LNCaP clone FGC (cell line): ENCODE measurements around the gene KREMEN1.

Source experiments
- DNase-seq: peaks from one replicate; pipeline ENCODE4 v3.0.0-alpha.2; 2011; ENCODE audit warnings: low read depth
- H3K4me3 ChIP-seq: 2 replicates; pipeline ENCODE4 v1.5.1; 2011; ENCODE audit warnings: mild to moderate bottlenecking, low read depth, low read length, control low read depth
- TF ChIP-seq, protein P1 (sequence below): IDR thresholded peaks from 2 replicates; pipeline ENCODE4 v1.5.1; 2012; ENCODE audit warnings: mild to moderate bottlenecking; ENCODE audit not compliant: control insufficient read depth, insufficient read depth; ENCODE audit errors: extremely low read depth

Gene KREMEN1

DNA sequence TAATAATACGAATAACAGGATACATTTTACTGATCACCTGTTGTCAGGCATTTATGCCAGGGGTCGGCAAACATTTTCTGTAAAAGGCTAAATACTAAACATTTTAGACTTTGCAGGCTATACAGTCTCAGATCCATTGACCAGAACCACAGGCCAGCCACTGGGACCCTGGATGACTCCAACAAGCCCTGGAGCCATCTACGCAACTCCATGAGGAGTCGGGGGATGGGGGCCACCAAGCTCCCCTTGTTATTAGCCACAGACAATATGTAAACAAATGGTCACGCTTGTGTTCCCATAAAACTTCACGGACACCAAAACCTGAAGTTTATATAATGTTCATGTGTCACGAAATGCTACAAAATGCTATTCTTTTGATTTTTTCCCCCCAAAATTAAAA lies 78.5 kb downstream of the KREMEN1 start:
- DNase-seq = no peak
- no peak overlapping the region for H3K4me3 ChIP-seq
- TF ChIP-seq, protein P1, sequence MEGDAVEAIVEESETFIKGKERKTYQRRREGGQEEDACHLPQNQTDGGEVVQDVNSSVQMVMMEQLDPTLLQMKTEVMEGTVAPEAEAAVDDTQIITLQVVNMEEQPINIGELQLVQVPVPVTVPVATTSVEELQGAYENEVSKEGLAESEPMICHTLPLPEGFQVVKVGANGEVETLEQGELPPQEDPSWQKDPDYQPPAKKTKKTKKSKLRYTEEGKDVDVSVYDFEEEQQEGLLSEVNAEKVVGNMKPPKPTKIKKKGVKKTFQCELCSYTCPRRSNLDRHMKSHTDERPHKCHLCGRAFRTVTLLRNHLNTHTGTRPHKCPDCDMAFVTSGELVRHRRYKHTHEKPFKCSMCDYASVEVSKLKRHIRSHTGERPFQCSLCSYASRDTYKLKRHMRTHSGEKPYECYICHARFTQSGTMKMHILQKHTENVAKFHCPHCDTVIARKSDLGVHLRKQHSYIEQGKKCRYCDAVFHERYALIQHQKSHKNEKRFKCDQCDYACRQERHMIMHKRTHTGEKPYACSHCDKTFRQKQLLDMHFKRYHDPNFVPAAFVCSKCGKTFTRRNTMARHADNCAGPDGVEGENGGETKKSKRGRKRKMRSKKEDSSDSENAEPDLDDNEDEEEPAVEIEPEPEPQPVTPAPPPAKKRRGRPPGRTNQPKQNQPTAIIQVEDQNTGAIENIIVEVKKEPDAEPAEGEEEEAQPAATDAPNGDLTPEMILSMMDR = no peak

DNA sequence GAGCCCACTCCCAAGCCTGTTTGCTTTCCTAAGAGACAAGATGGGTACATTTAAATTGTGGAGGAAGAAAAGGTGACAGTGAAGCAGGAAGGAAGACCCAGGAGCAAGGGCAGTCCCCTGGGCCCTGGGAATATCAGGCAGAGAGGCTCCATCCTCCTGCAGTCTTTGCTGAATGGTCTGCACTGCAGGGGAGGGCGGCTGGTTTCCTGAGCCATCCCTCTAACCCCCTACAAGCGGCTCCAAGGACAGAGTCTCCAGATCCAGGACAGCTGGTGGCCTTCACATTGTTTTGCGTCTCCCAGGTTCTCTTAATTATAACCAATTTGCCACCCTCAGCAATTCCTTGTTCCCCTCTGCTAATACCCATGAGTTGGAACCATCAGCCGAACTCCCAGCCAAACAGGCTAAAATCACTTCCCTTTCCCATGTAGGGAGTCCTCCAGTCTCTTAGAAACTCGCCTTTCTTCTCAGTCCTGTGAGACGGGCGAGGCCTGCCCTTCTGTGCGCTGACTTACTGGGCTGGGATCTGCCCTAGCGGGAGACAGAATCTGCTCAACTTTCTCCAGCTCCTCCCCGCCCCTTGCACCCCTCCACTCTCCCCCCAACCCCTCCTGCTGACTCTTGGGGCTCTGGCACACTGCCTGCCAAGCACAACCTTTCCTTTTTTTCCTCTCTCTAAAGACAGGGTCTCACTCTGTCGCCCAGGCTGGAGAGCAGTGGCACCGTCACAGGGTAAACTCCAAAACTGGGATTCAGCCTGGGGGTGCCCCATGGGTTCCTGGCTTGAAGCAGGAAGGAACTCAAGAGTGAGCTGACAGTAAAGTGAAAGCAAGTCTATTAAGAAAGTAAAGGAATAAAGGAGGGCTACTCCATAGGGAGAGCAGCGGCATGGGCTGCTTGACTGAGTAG lies 79.5 kb downstream of the KREMEN1 start:
- DNase-seq = no peak
- TF ChIP-seq, protein P1 = no peak
- H3K4me3 ChIP-seq = no peak overlapping the region

GRCh38 chr22:29152954-29153719 lies 80.3 kb downstream of the KREMEN1 start:
- no peak for DNase-seq
- TF ChIP-seq, protein P1 = no peak
- no peak overlapping the region for H3K4me3 ChIP-seq

- H3K4me3 ChIP-seq = 0 out of 2 replicates have a peak overlapping the region, but pooled peaks have one; percentile 1
- DNase-seq = no peak
Measured at GRCh38 chr22:29154364-29155048, 81.7 kb downstream of the KREMEN1 start.

GRCh38 chr22:29155966-29156365 lies 83.1 kb downstream of the KREMEN1 start:
- no peak for DNase-seq
- TF ChIP-seq, protein P1 = no peak

More at GRCh38 chr22:29154364-29155048, 81.7 kb downstream of the KREMEN1 start:
- TF ChIP-seq, protein P1 = peak; percentile 98

DNA sequence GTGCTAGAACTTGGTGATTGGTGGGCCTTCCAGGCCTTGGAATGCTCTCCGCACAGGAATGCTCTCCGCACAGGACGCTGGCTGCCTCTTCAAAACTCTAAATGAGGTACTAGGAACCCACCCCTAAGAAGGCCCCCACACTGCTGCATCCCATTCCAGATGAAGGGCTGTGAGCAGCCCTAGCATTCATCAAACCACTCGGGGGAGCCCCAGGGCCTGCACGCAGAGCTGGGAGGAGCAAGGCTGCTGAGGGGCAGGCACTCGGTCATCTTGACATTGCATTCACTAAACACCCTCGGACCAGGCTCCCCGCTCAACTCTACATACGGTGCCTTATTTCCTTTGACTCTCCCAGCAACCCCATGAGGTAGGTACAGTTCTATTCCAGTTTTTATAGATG lies 83.7 kb downstream of the KREMEN1 start:
- no peak for DNase-seq
- TF ChIP-seq, protein P1 = no peak
- no peak overlapping the region for H3K4me3 ChIP-seq

More at GRCh38 chr22:29155966-29156365, 83.1 kb downstream of the KREMEN1 start:
- H3K4me3 ChIP-seq = no peak overlapping the region
